HG03060 (cell line): ENCODE measurements around the gene NHEJ1.

ENCODE experiments used
- ATAC-seq: cut with Tn5 transposase; IDR thresholded peaks from one replicate; pipeline ENCODE4 v1.9.1; 2021; ENCODE audit warnings: low read depth, moderate number of reproducible peaks; ENCODE audit not compliant: unreplicated experiment

Gene NHEJ1

DNA sequence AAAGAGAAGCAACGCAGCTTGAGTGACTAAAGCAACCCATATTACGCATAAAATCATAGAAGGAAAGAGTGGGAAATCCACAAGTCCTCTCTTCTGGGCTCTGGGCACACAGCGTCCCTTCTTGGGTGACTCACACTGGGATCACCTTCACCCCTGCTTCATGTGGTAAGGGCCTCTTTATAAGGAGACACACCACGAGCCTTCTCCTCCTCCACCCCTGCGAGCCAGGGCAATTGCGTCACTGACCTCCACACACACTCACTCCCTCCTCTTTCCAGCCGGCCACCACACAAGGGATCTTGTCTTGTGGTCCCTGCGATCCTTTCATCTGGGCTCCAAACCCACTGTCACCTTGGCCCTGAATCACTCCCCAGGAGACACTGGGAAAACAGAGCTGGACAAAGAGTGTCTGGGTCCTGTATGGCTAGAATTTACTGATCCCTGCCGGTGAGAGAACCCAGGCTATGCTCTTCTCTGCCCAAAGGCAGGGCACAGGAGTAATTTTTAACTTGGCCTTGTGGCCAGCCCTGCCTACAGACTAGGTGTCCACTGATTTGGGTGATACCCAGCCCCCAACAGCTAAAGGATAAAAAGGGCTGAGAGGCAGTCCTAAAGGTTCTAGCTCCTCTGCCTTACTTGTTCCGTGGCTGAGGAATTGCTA, 35.3 kb downstream of the NHEJ1 start:
- ATAC-seq: no peak

DNA sequence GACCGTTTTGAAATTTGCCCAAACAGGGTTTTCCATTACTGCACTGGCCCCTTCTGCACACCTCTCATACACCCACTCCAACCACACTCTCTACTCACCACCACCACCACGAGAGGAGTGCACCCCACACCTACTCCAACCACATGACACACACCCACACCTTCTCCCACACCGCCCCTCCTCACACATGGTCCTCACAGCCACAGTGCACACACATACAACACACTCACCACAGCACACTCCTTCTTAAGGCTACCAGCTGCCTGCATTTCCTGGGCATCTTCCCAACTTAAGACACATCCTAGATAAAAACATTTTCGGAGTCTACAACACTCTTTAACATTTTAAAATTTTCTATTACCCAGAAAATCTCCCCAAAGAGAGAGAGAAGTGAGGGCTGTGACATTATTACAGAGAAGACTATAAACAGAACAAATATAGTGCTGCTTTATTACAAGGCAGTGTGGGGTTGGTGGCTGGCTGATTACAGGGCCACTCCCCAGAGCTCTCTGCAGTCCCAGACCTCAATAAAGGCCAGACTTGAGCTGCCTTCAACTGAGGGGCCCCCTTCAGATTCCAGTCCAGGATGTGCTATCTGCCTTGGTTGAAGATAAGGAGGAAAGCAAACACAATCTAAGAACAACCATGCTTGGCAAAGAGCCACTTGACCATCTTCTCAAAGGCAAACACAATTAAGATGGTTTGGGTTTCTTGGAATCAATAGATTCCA, 36.1 kb downstream of the NHEJ1 start:
- no peak for ATAC-seq

DNA sequence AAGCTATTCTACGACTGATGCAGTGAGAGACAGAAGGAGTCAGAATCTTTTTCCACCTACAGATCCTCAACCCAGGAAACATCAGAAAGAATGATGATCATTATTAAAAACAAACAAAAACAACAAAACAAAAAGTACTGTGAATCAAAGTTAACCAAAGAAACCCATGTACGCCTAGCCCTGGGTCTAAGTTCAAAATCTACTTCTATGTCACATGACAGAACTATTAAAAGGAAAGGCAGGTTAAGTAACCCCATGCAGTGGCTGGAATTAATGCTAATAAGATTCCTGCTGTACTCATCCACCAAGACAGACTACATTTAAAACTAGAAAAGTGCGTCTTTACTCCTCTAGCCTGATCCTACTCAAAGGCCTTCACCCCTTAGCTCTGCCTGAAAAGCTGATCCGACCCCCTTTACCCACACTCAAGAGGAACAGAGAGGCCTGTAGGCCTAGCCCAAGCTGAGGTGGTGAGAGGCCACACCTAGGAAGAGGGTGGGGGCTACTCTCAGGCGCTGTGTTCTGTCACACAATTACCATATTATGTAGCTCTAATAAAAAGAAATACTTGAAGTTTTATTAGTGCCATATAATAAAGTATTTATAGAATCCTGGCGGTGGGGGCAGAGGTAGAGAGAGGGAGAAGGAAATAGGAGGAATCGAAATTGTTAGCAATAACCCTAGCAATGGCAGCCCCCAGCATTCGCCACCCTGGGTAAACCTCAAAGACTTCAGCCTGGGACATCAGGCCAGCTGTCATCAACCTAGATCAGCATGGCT, 37.1 kb downstream of the NHEJ1 start:
- ATAC-seq: no peak

DNA sequence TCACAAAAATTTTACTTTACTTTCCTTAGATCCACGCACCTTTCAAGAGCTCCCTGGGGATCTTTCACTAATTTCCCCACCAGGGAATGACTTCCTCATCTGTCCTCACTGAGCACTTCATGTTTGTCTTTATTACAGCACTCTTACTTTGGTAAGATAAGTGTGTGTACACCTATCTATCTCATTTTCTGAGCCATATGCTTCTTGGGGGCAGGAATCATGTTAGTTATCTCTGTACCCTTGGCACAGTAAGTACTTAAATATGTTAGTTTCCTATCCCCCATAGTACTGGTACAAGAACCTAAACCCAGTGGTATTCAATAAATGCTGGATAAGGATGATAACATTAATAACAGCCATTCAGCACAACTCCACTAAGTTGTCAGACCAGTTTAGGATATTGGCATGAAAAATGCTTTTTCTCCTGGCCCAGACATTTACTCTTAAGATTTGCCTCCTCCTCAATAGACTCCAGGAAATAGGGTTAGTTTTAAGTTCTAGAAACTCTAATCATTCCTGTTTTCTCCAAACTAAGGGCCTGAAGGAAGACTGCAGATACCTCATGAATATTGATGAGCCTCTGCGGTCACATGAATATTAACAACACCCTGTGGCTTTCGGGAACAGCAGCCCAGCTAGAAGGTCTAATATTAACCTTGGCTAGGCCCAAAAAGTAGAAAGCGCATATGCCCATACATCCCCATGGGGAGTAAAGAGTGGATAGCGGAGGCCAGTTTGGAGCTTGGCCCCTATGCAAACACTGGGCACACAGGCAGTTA, 38.2 kb downstream of the NHEJ1 start:
- no peak for ATAC-seq

DNA sequence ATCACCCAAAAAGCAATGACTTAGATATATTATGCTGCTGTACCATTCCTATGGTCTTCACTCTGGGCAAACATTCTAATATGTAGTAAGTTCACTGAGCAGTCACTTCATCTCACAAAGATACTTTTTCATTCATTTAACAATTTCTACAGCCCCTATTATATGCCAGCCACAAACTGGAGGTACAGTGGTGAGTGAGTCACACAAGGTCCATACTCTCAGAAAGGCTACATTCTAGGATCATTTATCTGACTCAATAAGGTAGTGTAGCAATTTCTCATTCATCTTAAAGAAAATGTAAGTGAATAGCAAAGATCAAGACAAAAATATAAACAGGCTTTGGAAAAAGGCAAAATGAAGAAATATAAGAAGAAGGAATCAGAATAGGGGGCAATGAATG, 40.5 kb downstream of the NHEJ1 start:
- ATAC-seq: no peak

DNA sequence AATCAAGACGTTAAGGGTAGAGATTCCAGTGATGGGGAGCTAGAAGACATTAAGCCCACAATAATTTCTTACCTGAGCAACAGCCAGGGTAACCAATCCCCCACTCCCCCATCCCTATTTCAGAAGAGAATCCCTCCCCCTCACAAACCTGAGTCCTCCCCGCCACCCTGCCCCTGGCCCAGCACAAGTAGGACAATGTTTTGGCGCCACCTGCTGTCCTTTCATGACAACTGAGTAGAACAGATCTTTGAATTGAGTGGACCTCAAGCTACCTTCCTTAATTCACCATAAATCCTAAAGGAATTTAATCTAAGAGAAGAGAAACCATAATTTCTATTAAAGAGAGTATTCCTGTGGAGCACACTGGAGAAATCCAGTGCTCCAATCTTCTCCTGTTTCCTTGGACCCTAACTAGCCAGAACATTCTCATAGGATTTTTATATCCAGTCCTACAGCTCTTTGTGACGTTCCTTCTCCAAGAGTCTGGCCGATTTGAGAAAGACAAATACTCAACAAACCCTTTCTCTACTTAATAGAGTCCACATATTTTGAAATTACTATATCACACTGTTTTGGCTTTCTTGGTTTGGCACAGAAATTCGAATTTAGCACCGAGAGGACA, 41.1 kb downstream of the NHEJ1 start:
- ATAC-seq: no peak

DNA sequence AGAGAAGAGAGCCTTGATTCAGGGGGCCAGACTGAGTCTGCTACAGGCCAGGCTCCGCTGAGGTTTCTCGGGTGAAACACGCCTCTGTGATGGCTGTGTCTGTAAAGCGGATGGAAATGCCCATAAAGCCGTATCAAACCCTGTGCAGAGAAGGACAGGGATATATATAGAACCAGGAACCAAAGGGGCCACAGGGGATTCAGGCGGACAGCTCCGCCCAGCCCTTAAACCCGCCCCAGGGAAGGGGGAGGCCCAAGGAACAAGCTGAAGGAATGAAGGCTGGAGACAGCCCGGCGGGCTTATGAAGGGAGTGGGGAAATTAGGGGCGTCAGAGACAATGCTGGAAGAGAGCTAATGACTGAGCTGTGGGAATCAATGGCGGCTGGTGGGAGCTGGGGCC, 42.1 kb downstream of the NHEJ1 start:
- ATAC-seq: no peak

DNA sequence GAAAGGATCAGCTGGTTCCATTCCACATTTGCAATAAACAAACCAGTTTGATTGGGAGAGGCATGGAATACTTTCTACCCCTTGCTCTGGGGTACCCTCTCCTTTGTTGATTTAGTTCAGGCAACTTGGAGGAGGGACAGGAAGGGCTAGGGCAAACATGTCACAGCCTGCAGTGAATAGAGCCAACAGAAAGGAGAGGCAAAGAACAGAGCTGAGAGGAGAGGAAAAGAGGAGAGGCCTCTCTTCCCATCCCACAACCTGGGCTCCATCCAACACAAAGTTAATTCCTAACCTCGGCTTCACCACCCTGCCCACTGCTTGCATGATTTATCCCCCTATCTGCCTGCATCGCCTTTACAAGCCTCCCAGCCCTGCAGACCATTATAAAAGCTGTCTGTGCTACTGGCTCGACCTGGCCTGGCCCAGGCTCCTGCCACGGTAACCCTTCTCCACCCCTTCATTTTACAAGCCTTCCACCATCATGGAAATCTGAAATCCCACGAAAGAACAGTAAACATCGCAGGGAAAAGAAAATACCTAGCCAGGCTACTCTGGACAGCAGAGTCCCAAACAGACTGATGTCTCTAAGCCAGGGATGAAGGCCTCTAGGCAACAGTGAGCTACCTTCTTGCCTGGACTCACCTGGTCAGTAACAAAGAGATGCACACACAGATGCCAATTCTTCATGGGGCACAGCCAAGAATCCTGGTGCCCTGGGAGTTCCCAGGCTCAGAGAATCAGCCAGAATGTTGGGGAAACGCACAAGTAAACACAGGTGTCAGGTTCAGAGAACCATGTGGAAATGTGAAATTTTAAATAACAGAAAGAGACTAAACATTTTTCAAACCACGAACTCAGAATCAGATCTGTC, 43.6 kb downstream of the NHEJ1 start:
- no peak for ATAC-seq

DNA sequence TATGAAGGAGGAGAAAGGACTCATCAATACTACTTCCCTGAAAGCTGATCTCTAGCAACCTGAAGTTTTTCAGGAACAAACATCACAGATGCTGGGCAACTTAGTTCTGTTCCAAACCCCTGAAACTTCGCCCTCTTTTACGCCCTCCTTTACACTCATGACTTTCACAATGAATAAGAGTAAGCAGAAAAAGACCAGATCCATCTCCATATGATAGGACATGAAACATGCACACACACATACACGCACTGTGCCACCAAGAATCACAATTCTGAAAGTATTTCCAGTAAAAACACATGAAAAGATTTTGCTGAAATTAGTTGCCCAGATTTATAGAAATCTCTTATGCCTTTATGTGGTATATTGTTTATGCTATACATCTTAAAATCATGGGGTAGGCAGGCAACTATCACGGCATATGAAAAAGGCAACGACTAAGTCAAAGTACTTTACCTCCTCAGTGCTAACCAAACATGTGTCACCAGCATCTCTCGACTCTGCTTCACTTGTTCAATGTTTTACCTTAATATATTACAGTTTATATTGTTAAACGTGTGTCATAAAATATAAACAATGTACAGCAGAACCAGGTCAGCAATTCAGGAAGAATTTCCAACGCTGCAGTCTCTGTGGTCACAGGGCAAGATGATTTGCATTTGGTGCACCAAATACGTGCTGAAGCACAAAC, 47.8 kb downstream of the NHEJ1 start:
- ATAC-seq: no peak

DNA sequence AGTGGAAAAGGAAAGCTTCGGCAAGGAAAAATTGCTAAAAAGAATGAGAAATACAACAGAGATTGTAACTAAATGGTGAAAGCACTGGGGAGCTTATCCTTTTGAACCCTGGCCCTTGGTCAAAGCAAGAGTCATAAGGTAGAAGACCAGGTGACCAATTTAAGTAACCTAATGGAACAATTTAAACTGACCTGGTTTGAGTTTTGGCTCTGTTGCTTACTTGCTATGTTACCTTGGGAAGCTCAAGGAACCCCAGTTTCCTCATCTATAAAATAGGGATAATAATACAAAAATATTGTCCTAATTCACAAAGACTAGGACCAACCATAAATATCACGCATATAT, 48.6 kb downstream of the NHEJ1 start:
- no peak for ATAC-seq

DNA sequence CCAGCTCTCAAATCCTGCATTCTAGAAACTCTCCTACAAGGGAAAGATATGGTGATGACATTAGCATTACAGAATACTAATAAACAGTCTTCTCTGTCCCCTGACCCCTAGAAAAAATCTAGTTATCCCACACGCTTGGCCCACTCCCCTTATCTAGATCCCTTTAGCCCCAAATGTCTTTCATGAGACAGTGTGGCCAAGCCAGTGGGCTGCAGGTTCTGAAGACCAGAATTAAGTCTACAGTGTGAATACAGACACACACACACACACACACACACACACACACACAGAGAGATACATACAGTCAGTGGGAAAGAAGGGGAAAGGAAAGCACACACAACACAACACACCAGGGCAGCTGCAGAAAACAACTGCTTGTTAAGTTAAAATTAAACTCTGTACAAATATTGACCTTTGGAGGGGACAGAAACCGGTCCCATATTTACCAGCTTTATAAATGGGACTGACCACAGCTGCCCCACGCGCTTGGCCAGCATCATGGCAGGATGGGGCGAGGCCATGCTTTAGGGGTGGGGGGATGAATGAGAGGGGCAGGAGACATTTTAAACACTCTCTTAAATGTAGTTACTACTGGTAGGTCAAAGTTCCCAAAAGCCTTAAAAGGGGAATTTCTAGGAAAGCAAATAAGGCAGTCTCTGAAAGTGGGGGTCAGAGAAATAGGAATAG, 49.1 kb downstream of the NHEJ1 start:
- no peak for ATAC-seq

DNA sequence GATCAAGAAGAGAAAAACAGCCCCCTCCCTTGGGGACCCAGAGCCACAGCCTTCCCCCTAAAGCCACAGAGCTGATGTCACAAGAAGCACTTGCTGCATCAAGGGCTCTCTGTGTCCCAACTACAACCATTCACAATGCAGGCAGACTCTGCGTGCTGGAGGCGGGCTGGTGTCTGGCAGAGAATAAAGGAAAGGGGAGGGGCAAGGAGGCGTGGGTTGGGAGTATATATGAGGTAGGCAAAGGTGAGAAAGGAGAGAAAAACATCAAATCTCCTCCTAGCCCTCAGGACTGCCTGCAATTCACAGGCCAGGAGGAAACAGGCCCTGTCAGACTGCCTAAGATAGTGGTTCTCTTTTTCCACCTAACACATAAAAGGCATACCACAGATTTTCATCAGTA, 51.1 kb downstream of the NHEJ1 start:
- no peak for ATAC-seq

DNA sequence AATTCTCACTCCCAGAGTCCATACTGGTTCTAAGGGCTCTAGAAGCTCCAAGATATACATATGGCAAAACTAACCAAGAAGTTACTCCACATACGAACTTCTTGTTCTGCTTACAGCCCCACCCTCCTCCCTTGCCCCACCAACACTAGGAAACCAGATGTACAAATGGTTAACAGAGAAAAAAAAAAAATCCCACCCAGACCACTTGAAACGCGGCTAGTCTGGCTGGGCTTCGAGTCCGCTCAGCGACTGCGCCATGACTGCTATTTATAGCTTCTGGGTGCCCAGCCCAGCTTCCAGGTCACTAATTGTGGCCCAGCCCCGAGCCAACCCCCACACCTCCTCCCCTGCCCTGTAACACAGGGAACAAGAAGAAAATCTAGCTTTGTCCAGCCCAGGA, 52.9 kb downstream of the NHEJ1 start:
- no peak for ATAC-seq

DNA sequence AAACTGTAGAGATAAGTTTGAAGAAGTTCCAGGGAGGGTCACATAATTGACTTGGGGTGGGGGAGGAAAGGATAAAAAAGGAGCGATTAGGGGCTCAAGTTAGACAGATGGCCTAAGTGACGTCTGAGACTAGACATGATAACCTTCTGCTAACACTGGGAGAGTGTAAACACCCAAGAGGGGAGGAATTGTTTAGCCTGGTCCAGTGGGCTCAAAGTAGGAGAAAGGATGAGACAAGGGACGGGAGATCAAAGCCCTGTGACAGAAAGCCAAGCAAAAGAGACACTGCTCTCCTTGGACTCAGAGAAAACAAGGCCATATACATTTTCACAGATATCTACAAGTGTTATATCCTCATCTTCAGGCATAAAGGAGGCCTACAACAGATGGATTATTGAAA, 54.4 kb downstream of the NHEJ1 start:
- no peak for ATAC-seq

DNA sequence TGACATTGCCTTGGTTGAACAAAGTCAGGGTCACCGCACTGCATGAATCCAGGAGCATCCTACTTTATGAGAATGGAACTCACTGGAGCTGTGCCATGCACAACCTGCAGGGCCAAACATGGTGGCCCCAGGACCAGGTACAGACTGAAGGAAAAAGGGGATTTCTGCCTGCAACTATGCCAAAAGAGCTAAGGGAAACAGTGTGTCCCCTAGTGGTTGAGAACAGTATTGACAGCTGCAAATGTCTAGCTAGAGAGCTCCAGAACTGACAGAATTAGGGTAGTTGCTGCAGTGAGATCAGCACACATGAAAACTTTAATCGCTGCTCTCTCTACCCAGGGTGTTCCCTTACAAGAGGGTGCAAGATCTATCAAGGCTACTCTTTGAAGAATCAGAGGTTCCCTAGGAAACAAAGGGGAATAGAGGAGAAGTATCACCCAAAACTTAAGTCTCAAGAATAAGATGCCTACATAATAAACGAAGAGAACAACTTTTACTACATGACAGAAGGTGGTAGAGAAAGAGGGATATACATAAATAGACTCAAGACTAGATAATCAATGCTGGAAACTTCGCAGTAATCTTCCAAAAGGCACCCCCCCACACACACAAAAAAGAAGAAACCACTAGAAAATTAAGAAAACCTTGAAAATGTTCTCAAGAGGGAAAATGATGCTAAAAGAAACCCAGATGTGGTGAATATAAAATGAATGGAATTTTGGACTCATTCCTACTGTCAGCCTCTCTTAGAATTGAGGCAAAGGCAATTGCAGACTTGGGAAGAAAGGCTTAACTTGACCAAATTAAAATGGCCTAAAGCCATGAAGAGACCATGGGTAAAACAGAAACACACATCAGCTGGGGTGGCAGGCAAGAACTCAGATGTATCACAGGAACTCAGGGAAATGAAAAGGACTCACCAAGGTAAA, 56.2 kb downstream of the NHEJ1 start:
- no peak for ATAC-seq

DNA sequence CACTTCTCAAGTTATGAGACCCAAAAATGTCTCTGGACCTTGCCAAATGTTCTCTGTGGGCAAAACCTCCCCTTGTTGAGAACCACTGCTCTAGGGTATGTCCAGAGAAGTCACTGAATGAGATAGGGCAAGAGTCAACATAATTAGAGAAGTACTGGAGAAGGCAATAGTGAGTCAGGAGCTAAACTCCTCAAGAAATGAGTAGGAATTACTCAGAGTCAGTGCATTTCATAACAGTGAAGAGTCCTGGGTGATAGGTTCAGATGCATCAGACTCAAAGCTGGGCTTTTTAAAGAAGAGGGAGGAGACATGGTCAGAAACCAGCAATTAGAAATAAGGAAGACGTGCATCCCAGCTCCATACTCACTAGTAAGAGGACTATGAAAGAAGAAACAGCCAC, 61.3 kb downstream of the NHEJ1 start:
- ATAC-seq: no peak

DNA sequence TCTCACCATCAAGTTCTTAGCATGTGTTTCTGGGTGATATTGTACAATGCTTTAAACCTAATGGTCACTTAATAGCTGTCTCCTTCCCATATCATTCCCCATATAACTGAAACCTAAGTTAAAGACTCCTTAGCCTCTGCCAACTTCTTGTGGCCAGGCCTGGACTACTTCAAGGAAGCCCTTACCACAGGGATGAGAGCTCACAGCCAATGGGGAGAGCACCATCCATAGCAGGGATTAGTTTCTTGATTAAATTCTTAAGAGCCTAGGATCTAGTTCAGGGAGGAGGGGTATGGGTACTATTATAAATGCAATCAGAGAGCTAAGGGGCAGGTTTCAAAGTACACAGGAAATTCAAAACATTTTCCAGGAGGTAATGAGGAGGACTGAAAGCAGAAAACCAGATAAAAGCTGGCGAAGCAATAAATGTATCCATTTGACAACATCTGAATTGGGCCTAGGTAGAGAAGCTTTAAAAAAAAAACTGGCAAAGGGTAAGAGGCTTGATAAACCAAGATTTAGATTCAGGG, 65.1 kb downstream of the NHEJ1 start:
- no peak for ATAC-seq
